Karpas-422 (cell line): ENCODE measurements around the gene TNFSF13. TPM values are rescaled to one million over a fixed set of nuclear protein-coding genes. Genes with fewer than 3 reads are reported as not detected.

ENCODE experiments used
- DNase-seq: peaks from one replicate; pipeline ENCODE4 v3.0.0-alpha.2; 2015
- H2AFZ ChIP-seq: fragments of 200-600 bp; sonication (generic); 2 replicates; pipeline ENCODE4 v1.6.1; 2014; ENCODE audit warnings: antibody characterized with exemption, low read length, mixed read lengths
- H3K27ac ChIP-seq: fragments of 200-600 bp; sonication (generic); 2 replicates; pipeline ENCODE4 v1.5.1; 2014; ENCODE audit warnings: mild to moderate bottlenecking, low read length, moderate library complexity
- H3K27me3 ChIP-seq: fragments of 200-600 bp; sonication (generic); 2 replicates; pipeline ENCODE4 v1.6.1; 2014; ENCODE audit warnings: low read length, mixed read lengths
- H3K36me3 ChIP-seq: fragments of 200-600 bp; sonication (generic); 2 replicates; pipeline ENCODE4 v1.6.1; 2014; ENCODE audit warnings: low read length, mixed read lengths; ENCODE audit not compliant: insufficient read depth
- H3K4me1 ChIP-seq: fragments of 200-600 bp; sonication (generic); 2 replicates; pipeline ENCODE4 v1.6.1; 2014; ENCODE audit warnings: mild to moderate bottlenecking, low read length, mixed read lengths
- H3K4me2 ChIP-seq: fragments of 200-600 bp; sonication (generic); 2 replicates; pipeline ENCODE4 v1.6.1; 2014; ENCODE audit warnings: low read length, low read depth, mild to moderate bottlenecking; ENCODE audit not compliant: poor library complexity, severe bottlenecking
- H3K4me3 ChIP-seq: fragments of 200-600 bp; sonication (generic); 2 replicates; pipeline ENCODE4 v1.5.1; 2014; ENCODE audit warnings: mild to moderate bottlenecking, antibody characterized with exemption, low read length, mixed read lengths
- H3K79me2 ChIP-seq: fragments of 200-600 bp; sonication (generic); 2 replicates; pipeline ENCODE4 v1.6.1; 2014; ENCODE audit warnings: mild to moderate bottlenecking, low read length, mixed read lengths
- H3K9ac ChIP-seq: fragments of 200-600 bp; sonication (generic); 2 replicates; pipeline ENCODE4 v1.6.0; 2014; ENCODE audit warnings: low read length
- H3K9me2 ChIP-seq: fragments of 200-600 bp; sonication (generic), shearing (Covaris generic); replicated peaks from 2 replicates; pipeline ENCODE4 v1.6.0; 2014; ENCODE audit warnings: mild to moderate bottlenecking, low read length, moderate library complexity; ENCODE audit not compliant: insufficient read depth
- H3K9me3 ChIP-seq: fragments of 300-700, 200-600 bp; sonication (generic); 2 replicates; pipeline ENCODE4 v1.6.1; 2014; ENCODE audit warnings: low read length, mixed read lengths
- H4K20me1 ChIP-seq: fragments of 200-600 bp; sonication (generic); 2 replicates; pipeline ENCODE4 v1.6.1; 2014; ENCODE audit warnings: mild to moderate bottlenecking, antibody characterized with exemption, low read length, low read depth; ENCODE audit not compliant: insufficient read depth
- total RNA-seq: library from RNA; depleted of rRNA; stranded (reverse); fragments of >200 nt; shearing (Covaris generic); gene quantifications from 2 replicates; pipeline ENCODE4 v1.2.3, GENCODE V29; 2014; ENCODE audit warnings: low replicate concordance

Gene TNFSF13
- total RNA-seq, 1 experiment from 2014 or later: 4.0 TPM

DNA sequence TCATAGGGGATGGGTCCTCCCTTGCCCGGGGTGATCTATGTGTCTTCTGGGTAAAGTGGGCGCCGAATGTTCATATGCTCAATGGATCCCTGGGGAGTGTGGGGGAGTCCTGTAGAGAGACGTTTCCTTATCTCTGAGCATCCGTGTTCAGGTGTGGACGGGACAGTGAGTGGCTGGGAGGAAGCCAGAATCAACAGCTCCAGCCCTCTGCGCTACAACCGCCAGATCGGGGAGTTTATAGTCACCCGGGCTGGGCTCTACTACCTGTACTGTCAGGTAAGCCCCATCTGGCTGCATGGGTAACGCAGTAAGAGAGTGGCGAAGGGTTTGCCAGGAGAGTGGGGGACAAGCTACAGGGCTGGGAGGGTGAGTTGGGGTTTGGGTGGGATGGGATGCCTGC lies 1.9 kb upstream of the TNFSF13 start:
- no peaks in the 10 kb centered on the region for H3K36me3 ChIP-seq
- H3K27me3 ChIP-seq: no peaks in the 10 kb centered on the region
- H2AFZ ChIP-seq: no peak overlapping the region
- no peak overlapping the region for H3K4me2 ChIP-seq
- peaks cover 26% of the 10 kb centered on the region for H3K4me1 ChIP-seq
- H3K27ac ChIP-seq: no peak overlapping the region
- H3K9me2 ChIP-seq: no peaks in the 10 kb centered on the region
- H3K9ac ChIP-seq: no peak overlapping the region
- no peak overlapping the region for H3K4me3 ChIP-seq
- H3K9me3 ChIP-seq: no peaks in the 10 kb centered on the region
- no peaks in the 10 kb centered on the region for H4K20me1 ChIP-seq
- DNase-seq: no peak
- peaks cover 6% of the 10 kb centered on the region for H3K79me2 ChIP-seq

DNA sequence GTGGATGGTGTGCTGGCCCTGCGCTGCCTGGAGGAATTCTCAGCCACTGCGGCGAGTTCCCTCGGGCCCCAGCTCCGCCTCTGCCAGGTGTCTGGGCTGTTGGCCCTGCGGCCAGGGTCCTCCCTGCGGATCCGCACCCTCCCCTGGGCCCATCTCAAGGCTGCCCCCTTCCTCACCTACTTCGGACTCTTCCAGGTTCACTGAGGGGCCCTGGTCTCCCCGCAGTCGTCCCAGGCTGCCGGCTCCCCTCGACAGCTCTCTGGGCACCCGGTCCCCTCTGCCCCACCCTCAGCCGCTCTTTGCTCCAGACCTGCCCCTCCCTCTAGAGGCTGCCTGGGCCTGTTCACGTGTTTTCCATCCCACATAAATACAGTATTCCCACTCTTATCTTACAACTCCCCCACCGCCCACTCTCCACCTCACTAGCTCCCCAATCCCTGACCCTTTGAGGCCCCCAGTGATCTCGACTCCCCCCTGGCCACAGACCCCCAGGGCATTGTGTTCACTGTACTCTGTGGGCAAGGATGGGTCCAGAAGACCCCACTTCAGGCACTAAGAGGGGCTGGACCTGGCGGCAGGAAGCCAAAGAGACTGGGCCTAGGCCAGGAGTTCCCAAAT lies 1.3 kb upstream of the TNFSF13 start:
- no peak overlapping the region for H3K27ac ChIP-seq

DNA sequence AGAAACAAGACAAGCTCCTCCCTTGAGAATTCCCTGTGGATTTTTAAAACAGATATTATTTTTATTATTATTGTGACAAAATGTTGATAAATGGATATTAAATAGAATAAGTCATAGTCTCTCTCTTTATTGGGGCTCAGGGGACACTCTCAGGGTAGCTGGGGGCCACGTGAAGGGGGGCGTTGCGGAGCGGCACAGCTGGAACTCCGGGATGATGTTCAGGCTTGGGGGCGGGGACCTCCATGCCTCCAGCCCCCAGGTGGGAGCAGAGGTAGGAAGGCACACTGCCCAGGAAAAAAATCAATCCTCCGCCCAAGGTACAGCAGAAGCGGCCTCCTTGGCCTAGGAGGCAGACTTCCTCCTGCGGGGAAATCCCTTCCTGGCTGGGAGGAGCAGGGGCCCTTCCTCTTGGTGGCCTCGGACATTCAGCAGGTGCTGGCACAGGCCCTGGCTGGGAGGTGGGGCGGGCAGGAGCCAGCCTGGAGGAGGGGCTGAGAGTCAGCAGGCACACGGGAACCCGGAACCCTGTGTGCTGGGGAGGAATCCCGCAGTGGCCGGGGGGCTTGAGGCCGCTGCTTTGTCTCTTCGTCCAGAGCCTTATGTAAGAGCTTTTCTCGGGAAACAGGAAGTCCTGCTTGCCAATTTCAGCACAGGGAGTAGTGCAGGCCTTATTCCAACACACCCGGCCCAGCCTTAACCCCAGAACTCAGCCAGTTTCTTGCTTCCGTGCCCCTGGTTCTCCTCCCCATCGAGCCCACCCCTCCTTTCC lies 591 bp upstream of the TNFSF13 start:
- H3K4me3 ChIP-seq: no peak overlapping the region
- peaks cover 30% of the 10 kb centered on the region for H3K4me1 ChIP-seq
- peaks cover 19% of the 10 kb centered on the region for H3K79me2 ChIP-seq
- no peaks in the 10 kb centered on the region for H3K27me3 ChIP-seq
- H2AFZ ChIP-seq: no peak overlapping the region
- peak; percentile 50 for DNase-seq
- H3K9me3 ChIP-seq: no peaks in the 10 kb centered on the region
- no peaks in the 10 kb centered on the region for H3K36me3 ChIP-seq
- no peaks in the 10 kb centered on the region for H3K9me2 ChIP-seq
- H3K4me2 ChIP-seq: peak overlapping the region; percentile 28
- H3K9ac ChIP-seq: peak overlapping the region; percentile 38
- H3K27ac ChIP-seq: no peak overlapping the region
- H4K20me1 ChIP-seq: peaks cover 1% of the 10 kb centered on the region; the same call in 1 of the 2 replicates

More for the DNA sequence above, 1.3 kb upstream of the TNFSF13 start:
- DNase-seq: no peak
- Histone ChIP-seq H3K9me2 (no peaks in the 10 kb centered on the region), H3K9me3 (no peaks in the 10 kb centered on the region), H3K27me3 (no peaks in the 10 kb centered on the region), H3K79me2 (peaks cover 12% of the 10 kb centered on the region), H2AFZ (no peak overlapping the region), H3K4me3 (no peak overlapping the region), H3K36me3 (no peaks in the 10 kb centered on the region), H4K20me1 (no peaks in the 10 kb centered on the region), H3K4me2 (no peak overlapping the region), H3K4me1 (peaks cover 26% of the 10 kb centered on the region), H3K9ac (no peak overlapping the region)

DNA sequence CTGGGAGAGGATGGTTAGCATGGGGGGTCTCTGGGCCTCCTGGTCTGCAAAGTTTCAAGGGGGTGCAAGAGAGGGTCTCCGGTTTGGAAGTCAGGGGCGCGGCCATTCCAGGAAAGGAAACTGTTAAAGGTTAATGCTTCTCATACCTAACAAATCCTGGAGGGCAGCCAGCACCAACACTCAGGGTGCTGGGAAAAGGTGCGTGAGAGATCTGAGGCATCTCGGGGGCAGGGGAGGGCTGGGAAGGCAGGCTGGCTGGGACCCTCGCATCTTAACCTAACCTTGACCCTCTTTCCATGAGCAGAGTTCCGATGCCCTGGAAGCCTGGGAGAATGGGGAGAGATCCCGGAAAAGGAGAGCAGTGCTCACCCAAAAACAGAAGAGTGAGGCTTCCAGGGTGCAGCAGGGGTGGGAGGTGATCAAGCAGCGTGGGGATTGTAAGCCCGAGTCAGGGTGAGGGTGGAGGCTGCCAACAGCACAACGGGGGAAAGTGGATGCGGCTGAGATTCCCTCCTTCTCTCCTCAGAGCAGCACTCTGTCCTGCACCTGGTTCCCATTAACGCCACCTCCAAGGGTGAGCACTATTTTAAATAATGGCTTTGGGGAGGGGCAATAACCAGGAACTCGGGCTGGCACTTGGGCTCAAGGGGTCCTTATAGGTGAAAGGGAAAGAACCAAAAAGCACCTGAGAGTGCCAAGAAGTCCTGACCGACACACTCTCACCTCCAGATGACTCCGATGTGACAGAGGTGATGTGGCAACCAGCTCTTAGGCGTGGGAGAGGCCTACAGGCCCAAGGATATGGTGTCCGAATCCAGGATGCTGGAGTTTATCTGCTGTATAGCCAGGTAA lies 996 bp downstream of the TNFSF13 start:
- H3K4me1 ChIP-seq: peaks cover 44% of the 10 kb centered on the region
- peaks cover 11% of the 10 kb centered on the region for H3K36me3 ChIP-seq
- no peak overlapping the region for H3K27ac ChIP-seq
- H4K20me1 ChIP-seq: peaks cover 3% of the 10 kb centered on the region; the same call in 1 of the 2 replicates
- H3K4me3 ChIP-seq: no peak overlapping the region
- no peak overlapping the region for H3K9ac ChIP-seq
- peaks cover 35% of the 10 kb centered on the region for H3K79me2 ChIP-seq
- H3K27me3 ChIP-seq: no peaks in the 10 kb centered on the region
- H3K9me2 ChIP-seq: no peaks in the 10 kb centered on the region
- no peaks in the 10 kb centered on the region for H3K9me3 ChIP-seq
- peak overlapping the region; percentile 88 for H3K4me2 ChIP-seq
- no peak for DNase-seq
- no peak overlapping the region for H2AFZ ChIP-seq

DNA sequence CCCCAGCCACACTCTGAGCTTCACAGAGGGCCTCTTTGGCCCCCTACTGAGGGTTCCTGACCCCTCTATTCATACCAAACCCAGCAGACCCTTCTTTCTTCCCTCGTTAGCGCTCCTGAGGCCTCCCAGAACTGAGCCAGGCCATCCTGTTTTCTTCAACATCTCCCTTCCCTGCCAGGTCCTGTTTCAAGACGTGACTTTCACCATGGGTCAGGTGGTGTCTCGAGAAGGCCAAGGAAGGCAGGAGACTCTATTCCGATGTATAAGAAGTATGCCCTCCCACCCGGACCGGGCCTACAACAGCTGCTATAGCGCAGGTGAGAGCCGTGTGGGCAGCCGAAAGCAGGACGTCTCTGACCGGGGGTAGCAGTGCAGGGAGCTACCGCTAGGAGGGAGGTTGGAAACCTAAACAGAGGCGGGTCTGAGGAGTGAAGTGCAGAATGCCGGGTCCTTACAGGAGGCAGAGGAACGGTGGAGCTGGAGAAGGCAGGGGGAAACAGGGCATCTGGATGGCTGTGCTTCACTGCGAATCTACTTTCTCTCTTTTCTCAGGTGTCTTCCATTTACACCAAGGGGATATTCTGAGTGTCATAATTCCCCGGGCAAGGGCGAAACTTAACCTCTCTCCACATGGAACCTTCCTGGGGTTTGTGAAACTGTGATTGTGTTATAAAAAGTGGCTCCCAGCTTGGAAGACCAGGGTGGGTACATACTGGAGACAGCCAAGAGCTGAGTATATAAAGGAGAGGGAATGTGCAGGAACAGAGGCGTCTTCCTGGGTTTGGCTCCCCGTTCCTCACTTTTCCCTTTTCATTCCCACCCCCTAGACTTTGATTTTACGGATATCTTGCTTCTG lies 1.9 kb downstream of the TNFSF13 start:
- peaks cover 43% of the 10 kb centered on the region for H3K79me2 ChIP-seq
- peak overlapping the region; percentile 87 for H3K9ac ChIP-seq
- H3K4me1 ChIP-seq: peaks cover 44% of the 10 kb centered on the region
- H3K27me3 ChIP-seq: no peaks in the 10 kb centered on the region
- peaks cover 9% of the 10 kb centered on the region; the same call in 1 of the 2 replicates for H4K20me1 ChIP-seq
- no peaks in the 10 kb centered on the region for H3K9me3 ChIP-seq
- peak; percentile 88 for DNase-seq
- peak overlapping the region; percentile 88 for H3K4me2 ChIP-seq
- H3K9me2 ChIP-seq: no peaks in the 10 kb centered on the region
- H3K36me3 ChIP-seq: peaks cover 19% of the 10 kb centered on the region
- H3K4me3 ChIP-seq: peak overlapping the region; percentile 86
- H2AFZ ChIP-seq: no peak overlapping the region
- no peak overlapping the region for H3K27ac ChIP-seq

DNA sequence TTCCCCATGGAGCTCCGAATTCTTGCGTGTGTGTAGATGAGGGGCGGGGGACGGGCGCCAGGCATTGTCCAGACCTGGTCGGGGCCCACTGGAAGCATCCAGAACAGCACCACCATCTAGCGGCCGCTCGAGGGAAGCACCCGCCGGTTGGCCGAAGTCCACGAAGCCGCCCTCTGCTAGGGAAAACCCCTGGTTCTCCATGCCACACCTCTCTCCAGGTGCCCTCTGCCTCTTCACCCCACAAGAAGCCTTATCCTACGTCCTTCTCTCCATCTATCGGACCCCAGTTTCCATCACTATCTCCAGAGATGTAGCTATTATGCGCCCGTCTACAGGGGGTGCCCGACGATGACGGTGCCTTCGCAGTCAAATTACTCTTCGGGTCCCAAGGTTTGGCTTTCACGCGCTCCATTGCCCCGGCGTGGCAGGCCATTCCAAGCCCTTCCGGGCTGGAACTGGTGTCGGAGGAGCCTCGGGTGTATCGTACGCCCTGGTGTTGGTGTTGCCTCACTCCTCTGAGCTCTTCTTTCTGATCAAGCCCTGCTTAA lies 2.6 kb downstream of the TNFSF13 start:
- peak overlapping the region; percentile 81 for H3K27ac ChIP-seq
- peaks cover 44% of the 10 kb centered on the region for H3K4me1 ChIP-seq
- no peaks in the 10 kb centered on the region for H3K27me3 ChIP-seq
- H3K9me2 ChIP-seq: no peaks in the 10 kb centered on the region
- peaks cover 24% of the 10 kb centered on the region for H3K36me3 ChIP-seq
- H3K9me3 ChIP-seq: no peaks in the 10 kb centered on the region
- peaks cover 10% of the 10 kb centered on the region; the same call in 1 of the 2 replicates for H4K20me1 ChIP-seq
- peak overlapping the region; percentile 87 for H3K9ac ChIP-seq
- peak overlapping the region; percentile 92 for H2AFZ ChIP-seq
- DNase-seq: peak; percentile 92
- H3K4me3 ChIP-seq: peak overlapping the region; percentile 86
- H3K4me2 ChIP-seq: peak overlapping the region; percentile 88
- peaks cover 48% of the 10 kb centered on the region for H3K79me2 ChIP-seq

DNA sequence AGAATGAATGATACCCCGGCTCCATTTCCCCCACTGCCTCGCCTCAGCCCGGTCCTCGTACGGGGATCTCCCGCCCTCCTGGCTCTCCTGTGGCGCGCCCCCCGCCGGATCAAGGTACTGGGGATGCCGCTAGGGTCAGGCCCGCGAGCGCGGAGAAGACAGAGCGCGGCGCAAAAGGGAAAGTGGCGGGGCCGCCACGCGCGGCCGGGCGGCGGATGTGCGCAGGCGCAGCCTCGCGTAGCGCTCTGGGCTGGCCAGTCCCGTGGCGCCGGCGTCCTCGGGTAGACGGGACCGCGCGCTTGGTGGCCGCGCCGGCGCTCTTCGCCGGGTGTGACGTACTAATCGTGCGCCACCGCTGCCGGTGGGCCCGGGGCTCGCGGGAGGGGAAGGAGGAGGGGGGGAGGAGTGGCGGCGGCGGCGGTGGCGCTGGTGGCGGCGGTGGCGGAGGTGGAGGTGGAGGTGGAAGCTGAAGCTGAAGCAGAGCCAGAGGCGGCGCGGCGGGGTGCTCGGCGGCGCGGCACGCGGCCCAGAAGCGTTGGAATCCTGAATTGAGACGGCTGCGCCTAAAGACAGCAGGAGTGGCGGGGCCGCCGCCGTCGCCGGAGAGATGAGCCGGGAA lies 3.1 kb downstream of the TNFSF13 start, which contains the start of gene SENP3:
TSS of gene SENP3 (plus strand) at position 331 of the 619 bp plus-strand sequence. CDS start 1,158 bp downstream, outside the sequence.
- Histone ChIP-seq H4K20me1 (peaks cover 10% of the 10 kb centered on the region; the same call in 1 of the 2 replicates), H3K4me2 (peak within 1 kb of the TSS; percentile 88), H3K36me3 (peaks cover 26% of the 10 kb centered on the region), H3K4me3 (peak within 1 kb of the TSS; percentile 86), H3K79me2 (peaks cover 48% of the 10 kb centered on the region), H3K9me3 (no peaks in the 10 kb centered on the region), H3K9me2 (no peaks in the 10 kb centered on the region), H3K9ac (peak within 1 kb of the TSS; percentile 87), H3K27ac (peak within 1 kb of the TSS; percentile 81), H3K4me1 (peaks cover 44% of the 10 kb centered on the region), H3K27me3 (no peaks in the 10 kb centered on the region), H2AFZ (peak within 1 kb of the TSS; percentile 92)
- DNase-seq: peak; percentile 96
